ENCODE data around the gene ARHGAP26. TPM values are rescaled to one million over a fixed set of nuclear protein-coding genes. Genes with fewer than 3 reads are reported as not detected.

The ARHGAP26 gene
- polyA plus RNA-seq, 1 donor from 2014 or later: 0.83 TPM

GRCh38 chr5:142807372-142807911, 37.3 kb downstream of the ARHGAP26 start:
- no peak overlapping the region for H3K27ac ChIP-seq (ENCODE audit: low read length)
- no peak overlapping the region for H3K4me3 ChIP-seq (ENCODE audit: low read length)
- H3F3A ChIP-seq (ENCODE audit: insufficient read depth, low read length, poor library complexity, severe bottlenecking): no peaks in the 10 kb centered on the region
- no peaks in the 10 kb centered on the region for H3K9me2 ChIP-seq (ENCODE audit: insufficient read depth, low read length)
- H4K20me1 ChIP-seq (ENCODE audit: insufficient read depth): no peaks in the 10 kb centered on the region
- H3K9ac ChIP-seq (ENCODE audit: low read length): no peak overlapping the region
- H3K4me2 ChIP-seq (ENCODE audit: low read length): no peak overlapping the region
- no peak overlapping the region for H2AFZ ChIP-seq (ENCODE audit: low read depth, low read length)
- H3K9me3 ChIP-seq (ENCODE audit: low read length): no peaks in the 10 kb centered on the region
- H3K79me2 ChIP-seq (replicated peaks; ENCODE audit: insufficient read depth, low read length): no peaks in the 10 kb centered on the region
- H3K36me3 ChIP-seq (ENCODE audit: insufficient read depth, low read length): no peaks in the 10 kb centered on the region
- TF ChIP-seq REST (IDR thresholded peaks at IDR 0.05; ENCODE audit: borderline replicate concordance) (no peak), POLR2AphosphoS5 (IDR thresholded peaks at IDR 0.05) (no peak), EP300 (conservative IDR thresholded peaks at IDR 0.05; ENCODE audit: poor library complexity, severe bottlenecking) (no peak), SMC3 (conservative IDR thresholded peaks at IDR 0.05; ENCODE audit: poor library complexity) (no peak)
- H3K27me3 ChIP-seq (ENCODE audit: insufficient read depth, low read depth, low read length): no peaks in the 10 kb centered on the region

GRCh38 chr5:142808878-142809598, 38.9 kb downstream of the ARHGAP26 start:
- Histone ChIP-seq H2AFZ (ENCODE audit: low read depth, low read length) (no peak overlapping the region), H3F3A (ENCODE audit: insufficient read depth, low read length, poor library complexity, severe bottlenecking) (no peaks in the 10 kb centered on the region), H3K4me3 (ENCODE audit: low read length) (no peak overlapping the region), H3K9me3 (ENCODE audit: low read length) (no peaks in the 10 kb centered on the region), H4K20me1 (ENCODE audit: insufficient read depth) (no peaks in the 10 kb centered on the region), H3K27me3 (ENCODE audit: insufficient read depth, low read depth, low read length) (no peaks in the 10 kb centered on the region), H3K9me2 (ENCODE audit: insufficient read depth, low read length) (no peaks in the 10 kb centered on the region), H3K79me2 (replicated peaks; ENCODE audit: insufficient read depth, low read length) (no peaks in the 10 kb centered on the region), H3K4me2 (ENCODE audit: low read length) (no peak overlapping the region), H3K27ac (ENCODE audit: low read length) (no peak overlapping the region), H3K9ac (ENCODE audit: low read length) (no peak overlapping the region), H3K36me3 (ENCODE audit: insufficient read depth, low read length) (no peaks in the 10 kb centered on the region)
- no peak for TF ChIP-seq EP300 (conservative IDR thresholded peaks at IDR 0.05; ENCODE audit: poor library complexity, severe bottlenecking)
- TF ChIP-seq EZH2 (IDR thresholded peaks at IDR 0.05; ENCODE audit: borderline replicate concordance, insufficient read depth, low read length, poor library complexity, severe bottlenecking): no peak
- TF ChIP-seq REST (IDR thresholded peaks at IDR 0.05; ENCODE audit: borderline replicate concordance): no peak
- no peak for TF ChIP-seq SMC3 (conservative IDR thresholded peaks at IDR 0.05; ENCODE audit: poor library complexity)
- TF ChIP-seq RAD21 (conservative IDR thresholded peaks at IDR 0.05): no peak
- no peak for TF ChIP-seq POLR2AphosphoS5 (IDR thresholded peaks at IDR 0.05)
- no peak for TF ChIP-seq MXI1 (conservative IDR thresholded peaks at IDR 0.05; ENCODE audit: poor library complexity, severe bottlenecking)
- no peak for TF ChIP-seq TAF1 (IDR thresholded peaks at IDR 0.05; ENCODE audit: low read depth)
- no peak for TF ChIP-seq CTCF (IDR thresholded peaks at IDR 0.05; ENCODE audit: poor library complexity, severe bottlenecking)
